HG03565 (cell line): ENCODE measurements around the gene GPRIN2.
"Not testable (repeated sequence)": the region's sequence is repeated elsewhere in the genome, so short reads cannot be mapped to it uniquely, and the experiment has no call there.

ENCODE experiments used
- ATAC-seq: cut with Tn5 transposase; IDR thresholded peaks from one replicate; pipeline ENCODE4 v1.9.1; 2021; ENCODE audit warnings: mild to moderate bottlenecking, moderate library complexity; ENCODE audit not compliant: unreplicated experiment

The GPRIN2 gene

GRCh38 chr10:46570655-46571054 lies 14.2 kb upstream of the GPRIN2 start:
- not testable (repeated sequence) for ATAC-seq

- not testable (repeated sequence) for ATAC-seq
These were observed 10.7 kb upstream of the GPRIN2 start for GRCh38 chr10:46567151-46567550.

GRCh38 chr10:46565591-46566332 lies 9.3 kb upstream of the GPRIN2 start:
- peak; percentile 57 for ATAC-seq

- ATAC-seq, result no peak
These were observed 4.5 kb upstream of the GPRIN2 start for GRCh38 chr10:46560952-46561351.

GRCh38 chr10:46560381-46560780 lies 3.9 kb upstream of the GPRIN2 start:
- no peak for ATAC-seq

GRCh38 chr10:46559231-46559671 lies 2.8 kb upstream of the GPRIN2 start:
- no peak for ATAC-seq

GRCh38 chr10:46558392-46559185 lies 2.1 kb upstream of the GPRIN2 start:
- ATAC-seq, result no peak

GRCh38 chr10:46558122-46558391 lies 1.6 kb upstream of the GPRIN2 start:
- ATAC-seq, result no peak

GRCh38 chr10:46557319-46558121 lies 1.1 kb upstream of the GPRIN2 start:
- ATAC-seq, result no peak

GRCh38 chr10:46555713-46556514 lies 544 bp downstream of the GPRIN2 start:
- no peak for ATAC-seq

- no peak for ATAC-seq
These were observed 1.1 kb downstream of the GPRIN2 start for GRCh38 chr10:46555366-46555712.

GRCh38 chr10:46554166-46554781 lies 2.2 kb downstream of the GPRIN2 start:
- ATAC-seq, result no peak

GRCh38 chr10:46553238-46554049 lies 3.0 kb downstream of the GPRIN2 start:
- ATAC-seq, result no peak

GRCh38 chr10:46552526-46553237 lies 3.8 kb downstream of the GPRIN2 start:
- ATAC-seq, result no peak

- ATAC-seq, result no peak
These were observed 4.5 kb downstream of the GPRIN2 start for GRCh38 chr10:46551701-46552525.

GRCh38 chr10:46550795-46551700 lies 5.4 kb downstream of the GPRIN2 start:
- ATAC-seq, result no peak
